Dendritic cell treated with granulocyte-macrophage colony-stimulating factor and Interleukin-4, amounts not matched to agents 40 ng/mL and 50 ng/mL, for 4 days (primary cell): Measurements from ENCODE around the gene PRM3.
"Not testable (repeated sequence)": the region's sequence is repeated elsewhere in the genome, so short reads cannot be mapped to it uniquely, and the experiment has no call there.

Source experiments
- H3K27ac Mint-ChIP-seq: one replicate; pipeline ENCODE4 v1.8.0; 2022; ENCODE audit warnings: mild to moderate bottlenecking, mixed read lengths
- H3K27me3 Mint-ChIP-seq: one replicate; pipeline ENCODE4 v1.8.0; 2022; ENCODE audit warnings: mild to moderate bottlenecking, mixed read lengths
- H3K36me3 Mint-ChIP-seq: one replicate; pipeline ENCODE4 v1.8.0; 2022; ENCODE audit warnings: low read depth, mixed read lengths
- H3K4me1 Mint-ChIP-seq: one replicate; pipeline ENCODE4 v1.8.0; 2022; ENCODE audit warnings: low read depth, mixed read lengths
- H3K4me3 Mint-ChIP-seq: one replicate; pipeline ENCODE4 v1.8.0; 2022; ENCODE audit warnings: mild to moderate bottlenecking, moderate library complexity, mixed read lengths
- H3K9me3 Mint-ChIP-seq: one replicate; pipeline ENCODE4 v1.8.0; 2022; ENCODE audit warnings: mixed read lengths
- intact Hi-C: fragments of 100-400 bp; cut with micrococcal nuclease; formaldehyde crosslinking; loops from one replicate; pipeline ENCODE4 v1.15.0; 2022

PRM3 gene

DNA sequence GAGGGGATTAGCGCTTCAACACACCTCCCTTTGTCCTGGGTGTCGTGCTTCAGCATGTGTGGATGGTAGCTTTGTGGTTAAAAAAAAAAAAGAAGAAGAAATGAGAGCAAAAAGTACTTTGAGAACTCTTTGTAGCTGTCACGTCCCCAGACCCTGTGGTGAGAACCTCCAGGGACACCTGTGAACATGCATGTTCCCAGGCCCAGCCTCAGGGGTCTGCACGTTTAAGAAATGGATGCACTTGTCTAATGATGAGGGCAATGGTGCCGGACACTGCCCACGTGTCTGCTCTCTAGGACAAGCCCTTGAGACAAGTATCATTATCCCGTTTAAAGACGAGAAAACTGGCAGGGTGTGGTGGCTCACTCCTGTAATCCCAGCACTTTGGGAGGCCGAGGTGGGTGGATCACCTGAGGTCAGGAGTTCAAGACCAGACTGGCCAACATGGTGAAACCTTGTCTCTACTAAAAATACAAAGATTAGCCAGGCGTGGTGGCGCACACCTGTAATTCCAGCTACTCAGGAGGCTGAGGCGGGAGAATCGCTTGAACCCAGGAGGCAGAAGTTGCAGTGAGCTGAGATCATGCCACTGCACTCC lies 25.6 kb upstream of the PRM3 start:
- H3K27ac Mint-ChIP-seq: peak overlapping the region; percentile 30

DNA sequence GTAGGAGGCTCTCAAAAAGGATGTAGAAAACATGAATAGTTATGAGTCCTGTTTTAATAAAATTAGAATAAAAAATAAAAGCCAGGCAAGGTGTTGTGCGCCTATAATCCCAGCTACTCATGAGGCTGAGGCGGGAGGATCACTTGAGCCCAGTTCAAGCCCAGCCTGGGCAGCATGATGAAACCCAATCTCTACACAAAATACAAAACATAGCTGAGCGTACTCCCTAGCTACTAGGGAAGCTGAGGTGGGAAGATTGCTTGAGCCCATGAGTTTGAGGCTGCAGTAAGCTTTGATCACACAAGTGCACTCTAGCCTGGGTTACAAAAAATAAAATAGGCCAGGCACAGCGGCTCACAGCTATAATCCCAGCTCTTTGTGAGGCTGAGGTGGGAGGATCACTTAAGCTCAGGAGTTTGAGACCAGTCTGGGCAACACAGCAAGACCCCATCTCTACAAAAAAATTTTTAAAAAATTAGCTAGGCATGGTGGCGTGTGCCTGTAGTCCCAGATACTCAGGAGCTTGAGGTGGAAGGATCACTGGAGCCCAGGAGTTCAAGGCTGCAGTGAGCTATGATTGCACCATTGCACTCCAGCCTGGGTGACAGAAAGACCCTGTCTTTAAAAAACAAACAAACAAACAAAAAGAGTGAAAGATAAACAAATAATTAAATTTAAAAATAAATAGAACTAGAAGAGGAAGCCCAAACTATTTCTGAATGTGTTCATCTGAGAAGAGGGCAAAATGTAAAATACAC lies 24.9 kb upstream of the PRM3 start:
- Mint-ChIP-seq H3K36me3 (no peaks in the 10 kb centered on the region), H3K4me3 (no peak overlapping the region)

More for the DNA sequence above, 25.6 kb upstream of the PRM3 start:
- H3K4me3 Mint-ChIP-seq, H3K9me3 Mint-ChIP-seq, H3K36me3 Mint-ChIP-seq: not testable (repeated sequence)
- Mint-ChIP-seq H3K4me1 (peaks cover 39% of the 10 kb centered on the region), H3K27me3 (peaks cover 35% of the 10 kb centered on the region)
- intact Hi-C loops: loop anchor here (5.0 kb wide), 1 partner anchor 42 kb away; the partner anchor contains the start of gene SOCS1

DNA sequence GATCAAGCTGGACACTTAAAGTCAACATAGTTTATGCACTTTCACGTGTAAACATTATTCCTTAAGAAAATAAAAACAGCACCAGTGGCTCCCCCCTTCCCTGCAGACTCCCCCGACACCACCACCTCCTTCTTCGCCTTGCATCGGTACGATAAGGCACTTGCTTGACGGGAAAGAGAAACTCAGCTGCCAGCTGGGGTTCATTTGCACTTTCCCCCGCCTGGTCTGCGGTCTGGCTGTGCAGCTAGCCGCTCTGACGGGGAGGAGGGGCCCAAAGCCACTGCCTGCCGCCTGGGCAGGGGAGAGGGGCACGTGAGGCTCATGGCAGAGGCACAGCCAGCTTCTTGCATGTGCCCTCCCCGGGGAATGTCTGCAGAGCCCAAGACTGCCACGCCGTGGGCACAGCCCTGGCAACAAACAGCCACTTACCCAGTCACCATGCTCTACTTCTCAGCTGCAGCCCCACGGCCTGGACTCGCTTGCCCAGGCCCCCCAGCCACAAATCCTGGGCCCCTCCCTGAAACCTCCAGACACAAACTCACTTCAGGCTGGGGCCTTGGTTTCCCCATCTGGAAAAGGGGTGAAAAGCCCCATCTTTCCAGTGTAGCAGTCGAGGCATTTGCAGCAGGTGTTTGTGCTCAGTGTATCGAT lies 24.2 kb upstream of the PRM3 start:
- Mint-ChIP-seq H3K27me3 (peaks cover 35% of the 10 kb centered on the region), H3K4me3 (peak overlapping the region; percentile 42), H3K4me1 (peaks cover 27% of the 10 kb centered on the region), H3K9me3 (no peaks in the 10 kb centered on the region), H3K36me3 (no peaks in the 10 kb centered on the region), H3K27ac (peak overlapping the region; percentile 72)
- intact Hi-C loops: loop anchor here (5.0 kb wide), 1 partner anchor 40 kb away; the partner anchor contains the start of gene SOCS1

More for the DNA sequence above, 24.9 kb upstream of the PRM3 start:
- Mint-ChIP-seq H3K27ac (peak overlapping the region; percentile 72), H3K27me3 (peaks cover 33% of the 10 kb centered on the region), H3K9me3 (no peaks in the 10 kb centered on the region), H3K4me1 (peaks cover 32% of the 10 kb centered on the region)
- intact Hi-C loops: loop anchor here (5.0 kb wide), 1 partner anchor 41 kb away; the partner anchor contains the start of gene SOCS1

DNA sequence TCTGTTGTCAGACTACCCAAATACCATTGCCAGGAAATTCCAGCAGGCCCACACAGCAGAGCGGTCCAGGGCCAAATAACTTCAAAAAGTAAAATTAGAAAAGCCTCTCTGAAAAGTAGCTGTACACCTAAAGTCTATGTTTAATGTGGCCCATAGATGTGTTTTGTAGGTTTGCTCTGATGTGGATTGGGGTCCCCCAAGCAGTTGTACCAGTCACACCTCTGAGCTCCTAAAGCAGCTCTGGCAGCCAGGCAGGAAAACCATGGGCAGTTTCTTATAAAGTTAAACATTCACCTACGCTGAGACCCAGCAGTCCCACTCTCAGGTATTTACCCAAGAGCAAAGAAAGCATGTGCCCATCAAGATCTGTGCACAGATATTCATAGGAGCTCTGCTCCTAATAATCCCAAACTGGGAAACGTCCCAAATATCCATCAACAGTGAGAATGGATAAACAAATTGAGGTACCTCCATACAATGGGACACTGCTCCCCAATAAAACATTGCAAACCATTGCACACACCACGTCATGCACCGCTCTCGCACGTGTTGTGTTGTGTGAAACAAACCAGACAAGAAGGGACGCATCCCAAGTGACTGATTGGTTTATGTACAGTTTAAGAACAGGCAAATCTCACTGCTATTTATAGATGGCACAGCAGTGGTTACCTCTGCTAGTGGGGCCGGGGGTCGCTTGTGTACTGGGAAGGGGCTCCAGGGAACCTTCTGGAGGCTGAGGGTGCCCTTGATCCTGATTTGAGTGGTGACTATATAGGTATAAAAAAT lies 23.5 kb upstream of the PRM3 start:
- intact Hi-C loops: loop anchor here (5.0 kb wide), 1 partner anchor 40 kb away; the partner anchor contains the start of gene SOCS1
- peak overlapping the region; percentile 72 for H3K27ac Mint-ChIP-seq
- no peaks in the 10 kb centered on the region for H3K9me3 Mint-ChIP-seq
- H3K36me3 Mint-ChIP-seq: no peaks in the 10 kb centered on the region
- H3K27me3 Mint-ChIP-seq: peaks cover 35% of the 10 kb centered on the region
- no peak overlapping the region for H3K4me3 Mint-ChIP-seq
- H3K4me1 Mint-ChIP-seq: peaks cover 27% of the 10 kb centered on the region

DNA sequence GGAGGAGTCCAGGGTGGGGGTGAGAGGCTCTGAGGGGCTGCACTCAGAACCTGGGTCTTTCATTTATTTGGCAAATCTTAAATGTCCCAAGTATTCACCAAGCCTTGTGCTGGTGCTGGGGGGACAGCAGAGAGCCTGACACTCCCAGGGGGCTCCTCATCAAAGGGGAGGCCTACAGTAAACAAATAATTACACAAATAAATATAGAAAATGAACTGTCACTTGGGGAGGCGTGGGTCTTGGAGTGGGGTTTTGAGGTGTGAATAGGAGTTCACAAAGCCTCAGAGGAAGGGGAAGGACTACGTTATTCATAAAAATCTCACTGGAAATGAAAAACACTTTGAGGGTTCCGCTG lies 22.9 kb upstream of the PRM3 start:
- peaks cover 27% of the 10 kb centered on the region for H3K4me1 Mint-ChIP-seq
- H3K9me3 Mint-ChIP-seq: no peaks in the 10 kb centered on the region
- no peaks in the 10 kb centered on the region for H3K36me3 Mint-ChIP-seq
- H3K27me3 Mint-ChIP-seq: peaks cover 41% of the 10 kb centered on the region
- no peak overlapping the region for H3K4me3 Mint-ChIP-seq
- H3K27ac Mint-ChIP-seq: no peak overlapping the region
- intact Hi-C loops: loop anchor here (5.0 kb wide), 1 partner anchor 39 kb away; the partner anchor contains the start of gene SOCS1

DNA sequence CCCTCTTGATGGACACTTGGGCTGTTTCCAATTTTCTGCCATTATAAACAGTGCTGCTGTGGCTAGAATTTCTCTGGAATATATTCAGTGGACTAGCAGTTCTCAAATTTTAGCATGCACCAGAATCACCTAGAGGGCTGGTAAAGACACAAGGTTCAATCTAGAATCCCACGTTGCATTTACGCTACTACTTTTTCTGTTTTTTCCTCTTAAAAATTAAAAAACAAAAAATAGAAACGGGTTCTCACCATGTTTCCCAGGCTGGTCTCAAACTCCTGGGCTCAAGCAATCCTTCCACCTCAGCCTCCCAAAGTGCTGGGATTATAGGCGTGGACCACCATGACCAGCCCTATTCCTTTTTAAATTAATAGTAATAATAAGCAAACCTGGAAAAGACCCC lies 22.2 kb upstream of the PRM3 start:
- H3K4me3 Mint-ChIP-seq: no peak overlapping the region
- peaks cover 27% of the 10 kb centered on the region for H3K4me1 Mint-ChIP-seq
- H3K27ac Mint-ChIP-seq: no peak overlapping the region
- intact Hi-C loops: loop anchor here (5.0 kb wide), 1 partner anchor 38 kb away; the partner anchor contains the start of gene SOCS1
- no peaks in the 10 kb centered on the region for H3K9me3 Mint-ChIP-seq
- peaks cover 44% of the 10 kb centered on the region for H3K27me3 Mint-ChIP-seq
- no peaks in the 10 kb centered on the region for H3K36me3 Mint-ChIP-seq

DNA sequence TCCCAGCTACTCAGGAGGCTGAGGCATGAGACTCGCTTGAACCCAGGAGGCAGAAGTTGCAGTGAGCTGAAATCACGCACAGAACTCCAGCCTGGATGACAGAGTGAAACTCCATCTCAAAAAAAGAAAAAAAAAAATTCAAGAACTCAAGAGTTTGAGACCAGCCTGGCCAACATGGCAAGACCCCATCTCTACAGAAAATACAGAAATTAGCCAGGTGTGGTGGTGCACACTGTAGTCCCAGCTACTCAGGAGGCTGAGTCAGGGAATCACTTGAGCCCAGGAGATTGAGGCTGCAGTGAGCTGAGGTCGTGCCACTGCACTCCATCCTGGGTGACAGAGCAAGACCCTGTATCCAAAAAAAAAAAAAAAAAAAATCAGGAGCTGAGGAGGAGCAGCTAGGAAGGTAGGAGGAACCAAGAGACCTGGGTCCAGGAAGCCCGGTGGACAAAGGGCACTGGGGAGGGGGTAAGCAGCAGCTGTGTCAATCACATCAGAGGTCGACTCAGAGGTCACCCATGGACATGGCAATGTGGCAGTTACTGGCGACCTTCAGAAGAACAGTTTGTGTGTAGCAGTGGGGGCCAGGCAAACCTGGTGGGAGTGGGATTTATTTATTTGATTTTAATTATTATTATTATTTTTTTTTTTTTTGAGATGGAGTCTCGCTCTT lies 18.8 kb upstream of the PRM3 start:
- H3K27me3 Mint-ChIP-seq: peaks cover 66% of the 10 kb centered on the region
- peaks cover 27% of the 10 kb centered on the region for H3K4me1 Mint-ChIP-seq
- H3K9me3 Mint-ChIP-seq: no peaks in the 10 kb centered on the region
- intact Hi-C loops: no loop called here
- H3K36me3 Mint-ChIP-seq: no peaks in the 10 kb centered on the region
- H3K4me3 Mint-ChIP-seq: no peak overlapping the region
- no peak overlapping the region for H3K27ac Mint-ChIP-seq

DNA sequence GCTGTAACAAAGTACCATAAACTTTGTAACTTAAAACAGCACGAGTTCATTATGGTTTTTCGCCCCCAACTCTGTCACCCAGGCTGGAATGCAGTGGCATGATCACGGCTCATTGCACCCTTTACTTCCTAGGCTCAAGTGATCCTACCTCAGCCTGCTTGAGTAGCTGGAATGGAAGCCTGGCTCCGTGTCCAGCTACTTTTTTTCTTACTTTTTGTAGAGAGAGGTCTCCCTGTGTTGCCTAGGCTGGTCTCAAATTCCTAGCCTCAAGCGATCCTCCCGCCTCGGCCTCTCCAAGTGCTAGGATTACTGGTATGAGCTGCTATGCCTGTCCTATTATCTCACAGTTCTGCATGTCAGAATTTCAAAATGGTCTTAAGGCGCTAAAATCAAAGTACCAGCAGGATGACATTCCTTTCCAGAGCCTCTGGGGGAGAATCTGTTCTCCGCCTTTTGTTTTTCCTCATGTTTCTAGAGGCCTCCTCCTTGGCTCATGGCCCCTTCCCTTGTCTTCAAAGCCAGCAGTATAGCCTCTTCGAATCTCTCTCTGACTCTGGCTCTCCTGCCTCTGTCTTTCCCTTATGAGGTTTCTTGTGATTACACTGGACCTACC lies 17.8 kb upstream of the PRM3 start:
- peaks cover 21% of the 10 kb centered on the region for H3K4me1 Mint-ChIP-seq
- no peak overlapping the region for H3K27ac Mint-ChIP-seq
- H3K27me3 Mint-ChIP-seq: peaks cover 77% of the 10 kb centered on the region
- intact Hi-C loops: no loop called here
- H3K36me3 Mint-ChIP-seq: no peaks in the 10 kb centered on the region
- H3K9me3 Mint-ChIP-seq: no peaks in the 10 kb centered on the region
- no peak overlapping the region for H3K4me3 Mint-ChIP-seq

DNA sequence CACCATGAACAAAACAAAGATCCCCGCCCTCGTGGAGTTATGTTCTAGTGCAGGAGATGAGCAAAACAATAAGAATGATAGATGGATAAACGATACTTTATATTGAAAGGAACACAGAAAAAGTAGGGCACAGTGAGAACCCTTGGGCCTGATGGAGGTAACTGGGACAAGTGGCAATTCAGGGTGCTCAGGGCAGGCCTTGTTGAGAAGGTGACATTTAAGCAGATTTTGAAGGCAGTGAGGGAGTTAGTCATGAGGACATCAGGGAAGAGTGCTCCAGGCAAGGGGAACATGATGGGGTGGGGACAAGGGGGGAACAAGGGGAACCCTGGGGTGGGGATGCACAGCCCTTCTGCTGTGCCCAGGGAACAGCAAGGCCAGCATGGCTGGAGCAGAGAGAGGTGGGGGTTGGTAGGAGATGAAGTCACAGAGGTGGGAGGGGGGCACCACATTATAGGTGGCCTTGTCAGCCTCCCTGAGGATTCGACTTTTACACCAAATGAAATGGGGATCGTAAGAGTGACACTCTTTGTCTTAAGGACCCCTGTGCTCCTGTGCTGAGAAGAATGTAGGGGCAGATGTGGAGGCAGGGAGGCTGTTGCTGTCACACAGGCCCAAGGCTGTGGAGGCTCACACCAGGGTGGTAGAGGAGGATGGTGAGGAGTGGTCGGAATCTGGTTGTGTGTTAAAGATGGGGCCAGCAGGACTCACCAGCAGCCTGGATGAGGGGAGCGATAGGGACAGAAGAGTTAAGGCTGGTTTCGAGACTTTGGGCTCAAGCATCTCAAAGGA lies 16.9 kb upstream of the PRM3 start:
- intact Hi-C loops: no loop called here
- Mint-ChIP-seq H3K4me3 (no peak overlapping the region), H3K27me3 (peaks cover 81% of the 10 kb centered on the region), H3K27ac (peak overlapping the region; percentile 2), H3K9me3 (no peaks in the 10 kb centered on the region), H3K4me1 (peaks cover 22% of the 10 kb centered on the region), H3K36me3 (no peaks in the 10 kb centered on the region)

DNA sequence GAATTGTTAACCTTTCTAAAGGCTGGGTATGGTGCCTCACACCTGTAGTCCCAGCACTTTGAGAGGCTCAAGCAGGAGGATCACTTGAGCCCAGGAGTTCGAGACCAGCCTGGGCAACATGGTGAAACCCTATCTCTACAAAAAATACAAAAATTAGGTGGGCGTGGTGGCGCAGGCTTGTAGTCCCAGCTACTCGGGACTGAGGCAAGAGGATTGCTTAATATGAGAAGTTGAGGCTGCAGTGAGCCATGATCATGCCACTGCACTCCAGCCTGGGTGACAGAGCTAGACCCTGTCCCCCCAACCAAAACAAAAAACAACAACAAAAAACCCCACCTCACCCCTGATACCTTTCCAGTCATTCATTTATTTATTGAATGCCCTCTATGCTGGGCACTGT lies 16.3 kb upstream of the PRM3 start:
- H3K36me3 Mint-ChIP-seq, H3K9me3 Mint-ChIP-seq, intact Hi-C loops, H3K4me3 Mint-ChIP-seq: not testable (repeated sequence)
- peaks cover 79% of the 10 kb centered on the region for H3K27me3 Mint-ChIP-seq
- peaks cover 22% of the 10 kb centered on the region for H3K4me1 Mint-ChIP-seq
- H3K27ac Mint-ChIP-seq: peak overlapping the region; percentile 2

DNA sequence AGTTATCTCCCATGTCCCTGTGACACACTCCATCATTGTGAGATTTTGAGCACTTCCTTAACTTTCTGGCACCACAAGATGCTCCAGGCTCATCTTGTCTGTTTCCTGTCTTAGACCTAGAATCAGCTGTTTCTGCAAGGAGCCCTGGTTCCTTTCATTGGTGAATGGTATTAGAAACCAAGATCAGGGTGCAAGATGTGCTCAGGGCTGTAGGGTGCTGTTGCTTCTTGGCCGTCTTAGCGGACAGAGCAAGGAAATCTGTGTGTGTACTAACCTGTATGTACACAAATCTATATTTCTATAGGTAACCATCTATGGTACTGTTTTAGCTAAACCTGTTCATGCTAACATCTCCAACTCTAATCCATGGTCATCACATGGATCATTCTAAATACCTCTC lies 15.8 kb upstream of the PRM3 start:
- H3K27ac Mint-ChIP-seq: no peak overlapping the region
- H3K4me1 Mint-ChIP-seq: peaks cover 23% of the 10 kb centered on the region
- no peak overlapping the region for H3K4me3 Mint-ChIP-seq
- H3K9me3 Mint-ChIP-seq: no peaks in the 10 kb centered on the region
- peaks cover 77% of the 10 kb centered on the region for H3K27me3 Mint-ChIP-seq
- intact Hi-C loops: no loop called here
- no peaks in the 10 kb centered on the region for H3K36me3 Mint-ChIP-seq

DNA sequence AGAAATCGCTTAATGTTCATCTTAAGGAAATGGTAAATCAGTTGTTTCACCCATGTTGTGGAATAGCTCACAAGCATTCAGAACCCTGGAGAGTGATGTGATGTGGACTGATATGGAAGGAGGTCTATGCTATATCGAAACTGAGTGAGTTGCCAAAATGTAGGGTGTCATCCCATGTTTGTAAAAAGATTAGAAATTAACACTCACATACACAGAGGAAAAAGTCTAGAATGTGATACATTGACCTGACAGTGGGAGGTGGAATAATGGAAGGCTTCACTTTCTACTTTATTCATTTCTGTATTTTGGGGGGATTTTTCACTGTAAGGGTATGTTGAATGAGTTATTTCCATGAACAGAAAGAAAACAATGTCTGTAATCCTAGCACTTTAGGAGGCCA lies 12.4 kb upstream of the PRM3 start:
- Mint-ChIP-seq H3K36me3 (no peaks in the 10 kb centered on the region), H3K4me1 (peaks cover 30% of the 10 kb centered on the region), H3K27ac (no peak overlapping the region), H3K4me3 (no peak overlapping the region), H3K27me3 (peaks cover 64% of the 10 kb centered on the region), H3K9me3 (no peaks in the 10 kb centered on the region)
- intact Hi-C loops: no loop called here
